Measurements from ENCODE around the gene COQ5.

COQ5 gene

GRCh38 chr12:120466560-120467315, 62.2 kb downstream of the COQ5 start:
- H3F3A ChIP-seq (ENCODE audit: insufficient read depth, low read length) = 0 out of 2 replicates have a peak, but pooled peaks cover 3% of the 10 kb centered on the region
- H4K20me1 ChIP-seq (ENCODE audit: insufficient read depth, low read length) = no peaks in the 10 kb centered on the region
- H3K4me1 ChIP-seq (ENCODE audit: low read length) = no peaks in the 10 kb centered on the region
- TF ChIP-seq CTCF (IDR thresholded peaks at IDR 0.05; ENCODE audit: low read length) (peak; percentile 32), EZH2 (optimal IDR thresholded peaks at IDR 0.05; ENCODE audit: low read depth, low read length) (no peak)
- no peaks in the 10 kb centered on the region for H3K9me2 ChIP-seq (replicated peaks; ENCODE audit: insufficient read depth, low read length)
- H3K36me3 ChIP-seq (replicated peaks; ENCODE audit: insufficient read depth, low read length) = no peaks in the 10 kb centered on the region
- H3K4me2 ChIP-seq (ENCODE audit: low read depth, low read length) = no peak overlapping the region
- no peak overlapping the region for H3K4me3 ChIP-seq (ENCODE audit: low read length)
- H3K27ac ChIP-seq (ENCODE audit: low read length) = no peak overlapping the region
- H3K27me3 ChIP-seq (replicated peaks; ENCODE audit: insufficient read depth, low read length) = no peaks in the 10 kb centered on the region
- no peaks in the 10 kb centered on the region for H3K9me3 ChIP-seq (replicated peaks; ENCODE audit: insufficient read depth, low read length)
- peaks cover 60% of the 10 kb centered on the region for H3K79me2 ChIP-seq (ENCODE audit: low read length)
- DNase-seq = no peak
- H3K9ac ChIP-seq (ENCODE audit: low read length) = no peak overlapping the region
- no peak overlapping the region for H2AFZ ChIP-seq (ENCODE audit: low read length)

GRCh38 chr12:120465756-120466155, 63.2 kb downstream of the COQ5 start:
- TF ChIP-seq EZH2phosphoT487 (IDR thresholded peaks at IDR 0.05; ENCODE audit: low read length) = no peak
- no peak for TF ChIP-seq CTCF (IDR thresholded peaks at IDR 0.05; ENCODE audit: low read length)
- no peak for TF ChIP-seq EZH2 (optimal IDR thresholded peaks at IDR 0.05; ENCODE audit: low read depth, low read length)
- no peaks in the 10 kb centered on the region for H4K20me1 ChIP-seq (ENCODE audit: insufficient read depth, low read length)
- 0 out of 2 replicates have a peak, but pooled peaks cover 3% of the 10 kb centered on the region for H3F3A ChIP-seq (ENCODE audit: insufficient read depth, low read length)
- H3K4me2 ChIP-seq (ENCODE audit: low read depth, low read length) = no peak overlapping the region
- H3K27ac ChIP-seq (ENCODE audit: low read length) = no peak overlapping the region
- no peaks in the 10 kb centered on the region for H3K4me1 ChIP-seq (ENCODE audit: low read length)
- H3K9ac ChIP-seq (ENCODE audit: low read length) = no peak overlapping the region
- H3K36me3 ChIP-seq (replicated peaks; ENCODE audit: insufficient read depth, low read length) = no peaks in the 10 kb centered on the region
- H3K27me3 ChIP-seq (replicated peaks; ENCODE audit: insufficient read depth, low read length) = no peaks in the 10 kb centered on the region
- no peak overlapping the region for H3K4me3 ChIP-seq (ENCODE audit: low read length)
- no peaks in the 10 kb centered on the region for H3K9me3 ChIP-seq (replicated peaks; ENCODE audit: insufficient read depth, low read length)
- H3K9me2 ChIP-seq (replicated peaks; ENCODE audit: insufficient read depth, low read length) = no peaks in the 10 kb centered on the region
- H2AFZ ChIP-seq (ENCODE audit: low read length) = no peak overlapping the region
- DNase-seq = no peak
- H3K79me2 ChIP-seq (ENCODE audit: low read length) = peaks cover 60% of the 10 kb centered on the region

- Histone ChIP-seq H3K36me3 (replicated peaks; ENCODE audit: insufficient read depth, low read length) (no peaks in the 10 kb centered on the region), H3K9me2 (replicated peaks; ENCODE audit: insufficient read depth, low read length) (no peaks in the 10 kb centered on the region), H3K4me3 (ENCODE audit: low read length) (no peak overlapping the region), H3K4me2 (ENCODE audit: low read depth, low read length) (no peak overlapping the region), H3K9me3 (replicated peaks; ENCODE audit: insufficient read depth, low read length) (no peaks in the 10 kb centered on the region), H3K4me1 (ENCODE audit: low read length) (no peaks in the 10 kb centered on the region), H3K27me3 (replicated peaks; ENCODE audit: insufficient read depth, low read length) (no peaks in the 10 kb centered on the region), H3F3A (ENCODE audit: insufficient read depth, low read length) (0 out of 2 replicates have a peak, but pooled peaks cover 3% of the 10 kb centered on the region), H3K79me2 (ENCODE audit: low read length) (peaks cover 56% of the 10 kb centered on the region), H3K9ac (ENCODE audit: low read length) (no peak overlapping the region), H2AFZ (ENCODE audit: low read length) (no peak overlapping the region), H3K27ac (ENCODE audit: low read length) (no peak overlapping the region), H4K20me1 (ENCODE audit: insufficient read depth, low read length) (no peaks in the 10 kb centered on the region)
- TF ChIP-seq CTCF (IDR thresholded peaks at IDR 0.05; ENCODE audit: low read length) (no peak), EZH2phosphoT487 (IDR thresholded peaks at IDR 0.05; ENCODE audit: low read length) (no peak), EZH2 (optimal IDR thresholded peaks at IDR 0.05; ENCODE audit: low read depth, low read length) (no peak)
- no peak for DNase-seq
These were observed 65.2 kb downstream of the COQ5 start for GRCh38 chr12:120463712-120464111.

Measured in MM.1S (cell line).